Adrenal gland (tissue), 12 donors: ENCODE data around the gene ILF2. TPM values are rescaled to one million over a fixed set of nuclear protein-coding genes. Genes with fewer than 3 reads are reported as not detected.
A peak's percentile ranks its signal among the peaks of the same experiment; 100 is the strongest.

ENCODE experiments used
- DNase-seq, 7 donors: peaks; one replicate each; pipeline ENCODE4 v3.0.0-alpha.2; 2019 to 2020
- H3K27ac ChIP-seq, 5 donors: fragments of 200-600 bp; sonication (generic) in 4 of 5; 1 replicate in 3 of 5; 2 replicates in 2 of 5; pipeline versions ENCODE4 v1.5.1 to v1.8.0; 2016 to 2020; ENCODE audit warnings: mild to moderate bottlenecking in 1 of 5
- H3K27me3 ChIP-seq: fragments of 200-600 bp; 2 replicates; pipeline ENCODE4 v1.8.0; 2021
- H3K36me3 ChIP-seq, 2 donors: fragments of 200-600 bp; replicated peaks in 1 of 2; 1 replicate in 1 of 2; 2 replicates in 1 of 2; pipeline versions ENCODE4 v1.5.1 to v1.8.0; 2018 to 2022
- H3K4me1 ChIP-seq, 2 donors: fragments of 200-600 bp; replicated peaks in 1 of 2; 1 replicate in 1 of 2; 2 replicates in 1 of 2; pipeline versions ENCODE4 v1.5.1 to v1.8.0; 2018 to 2021
- H3K4me3 ChIP-seq, 4 donors: fragments of 200-600 bp; sonication (generic) in 3 of 4; one replicate each; pipeline ENCODE4 v1.5.1; 2016 to 2018
- H3K9me3 ChIP-seq, 3 donors: fragments of 200-600 bp; sonication (generic) in 1 of 3; replicated peaks in 1 of 3; 1 replicate in 2 of 3; 2 replicates in 1 of 3; pipeline versions ENCODE4 v1.5.1 to v1.8.0; 2016 to 2021
- POLR2A ChIP-seq, 2 donors: fragments of 450-650 bp; IDR thresholded peaks; one replicate each; pipeline ENCODE4 v1.6.1; 2017; ENCODE audit warnings: antibody characterized with exemption in 2 of 2, mild to moderate bottlenecking in 2 of 2, moderate library complexity in 1 of 2
- WGBS, 4 donors: extraction: QIAGEN DNeasy Blood & Tissue Kit in 2 of 4; methylation state at CpG; one replicate each; pipeline versions ENCODE4 v1.1.5 to v1.1.7; 2013 to 2017; 5-methylcytosine and 5-hydroxymethylcytosine counted together
- intact Hi-C, 2 donors: fragments of 100-400 bp; cut with DNase I; formaldehyde crosslinking; loops; one replicate each; pipeline versions ENCODE4 v1.14.1 to v1.15.0; 2022 to 2023
- polyA plus RNA-seq, 3 donors: library from polyadenylated mRNA; stranded (reverse); fragments of 200-250 nt in 2 of 3; fragments of 350-450 nt in 1 of 3; fragmentation: Illumina TruSeq in 1 of 3; extraction: RNeasy Lipid Tissue Mini Kit (QIAGEN cat#74804) in 1 of 3; gene quantifications; one replicate each; pipeline ENCODE4 v1.2.3, GENCODE V29; 2013 to 2014
- total RNA-seq, 9 donors: library from RNA; depleted of rRNA in 4 of 9; stranded (reverse); fragments of >200 nt in 4 of 9; fragments of 120-200 nt in 1 of 9; fragmentation: NEBNext Ultra II Directional in 1 of 9; extraction: Animal tissue kit (Norgen Biotek cat#: 25700) in 1 of 9; gene quantifications; one replicate each; pipeline versions ENCODE4 v1.1.0 to v1.2.4, GENCODE V29; 2013 to 2023
- TF ChIP-seq, protein P1 (sequence below), 6 experiments: fragments of 450-650 bp in 4 of 6; fragments of 200-600 bp in 2 of 6; sonication (generic) in 1 of 6; IDR thresholded peaks; 1 replicate in 5 of 6; 2 replicates in 1 of 6; pipeline versions ENCODE4 v1.5.1 to v1.8.0; 2016 to 2021; ENCODE audit warnings: antibody characterized with exemption in 6 of 6, mild to moderate bottlenecking in 2 of 6, moderate library complexity in 1 of 6
- donor health status: healthy with polysubstance abuse.
- donor health status: Bipolar disorder and iron deficiency.
- donor health status: DM: yes; HTN: yes; CAD: no.
- donor health status: DM: no; HTN: no; CAD: no.
- donor health status: DM: no; HTN: no; CAD: no.
- donor health status: DM: yes; HTN: yes; CAD: no.

ILF2 gene
- total and polyA plus RNA-seq, 12 donors, result 42.2 to 397 (median 105) TPM

DNA sequence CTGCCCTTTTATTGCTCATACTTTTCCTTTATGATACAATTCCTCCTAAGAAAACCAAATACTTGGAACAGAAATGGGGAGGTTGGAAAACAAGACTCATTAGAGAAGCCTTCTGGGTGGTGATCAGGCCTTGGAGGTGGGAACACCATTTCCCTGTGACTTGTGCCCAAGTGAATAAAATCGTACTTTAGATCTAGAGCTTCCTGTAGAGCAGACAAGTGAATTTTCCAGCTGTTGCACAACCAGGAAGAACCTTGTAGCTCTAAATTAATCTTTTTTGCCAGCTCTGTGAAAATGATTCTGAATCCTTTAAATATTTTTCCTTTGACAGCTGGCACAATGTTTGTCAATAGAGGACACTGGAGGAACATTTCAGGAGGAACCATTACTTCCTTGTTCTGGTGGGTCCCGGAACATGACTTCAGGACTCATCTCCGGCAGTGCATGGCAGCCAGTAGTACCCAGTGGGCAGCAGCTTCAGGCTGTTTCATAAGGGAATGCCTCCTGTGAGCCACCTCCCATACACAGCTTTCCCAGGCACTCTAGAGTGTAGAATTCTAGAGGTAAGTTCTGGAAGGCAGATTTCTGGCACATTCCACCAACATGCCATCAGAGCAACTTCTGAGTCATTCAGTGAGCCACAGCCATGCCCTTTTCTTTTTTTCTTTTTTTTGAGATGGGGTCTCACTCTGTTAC, 17.8 kb downstream of the ILF2 start:
- intact Hi-C loops, result no loop called here
- TF ChIP-seq, protein P1, sequence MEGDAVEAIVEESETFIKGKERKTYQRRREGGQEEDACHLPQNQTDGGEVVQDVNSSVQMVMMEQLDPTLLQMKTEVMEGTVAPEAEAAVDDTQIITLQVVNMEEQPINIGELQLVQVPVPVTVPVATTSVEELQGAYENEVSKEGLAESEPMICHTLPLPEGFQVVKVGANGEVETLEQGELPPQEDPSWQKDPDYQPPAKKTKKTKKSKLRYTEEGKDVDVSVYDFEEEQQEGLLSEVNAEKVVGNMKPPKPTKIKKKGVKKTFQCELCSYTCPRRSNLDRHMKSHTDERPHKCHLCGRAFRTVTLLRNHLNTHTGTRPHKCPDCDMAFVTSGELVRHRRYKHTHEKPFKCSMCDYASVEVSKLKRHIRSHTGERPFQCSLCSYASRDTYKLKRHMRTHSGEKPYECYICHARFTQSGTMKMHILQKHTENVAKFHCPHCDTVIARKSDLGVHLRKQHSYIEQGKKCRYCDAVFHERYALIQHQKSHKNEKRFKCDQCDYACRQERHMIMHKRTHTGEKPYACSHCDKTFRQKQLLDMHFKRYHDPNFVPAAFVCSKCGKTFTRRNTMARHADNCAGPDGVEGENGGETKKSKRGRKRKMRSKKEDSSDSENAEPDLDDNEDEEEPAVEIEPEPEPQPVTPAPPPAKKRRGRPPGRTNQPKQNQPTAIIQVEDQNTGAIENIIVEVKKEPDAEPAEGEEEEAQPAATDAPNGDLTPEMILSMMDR (IDR thresholded peaks at IDR 0.05), result no peak
- TF ChIP-seq POLR2A (IDR thresholded peaks at IDR 0.05), result no peak
- Histone ChIP-seq H3K27me3 (no peaks in the 10 kb centered on the region), H3K36me3 (no peaks in the 10 kb centered on the region), H3K4me1 (peaks cover 11 to 14% of the 10 kb centered on the region in 2 donors), H3K27ac (peak overlapping the region in 4 of 5 donors; percentile 72 to 76 (median 74)), H3K9me3 (no peaks in the 10 kb centered on the region), H3K4me3 (no peak overlapping the region)
- DNase-seq, result peak in 2 of 7 donors; percentile 49 to 56
- WGBS, 4 donors, result 29 to 53% (median 45%) methylated on average over 2 to 3 of the region's 3 CpGs

- H3K9me3 ChIP-seq, result no peaks in the 10 kb centered on the region
- no peak overlapping the region for H3K4me3 ChIP-seq
- intact Hi-C loops, result no loop called here
- peaks cover 9 to 14% of the 10 kb centered on the region in 2 donors for H3K4me1 ChIP-seq
- no peak overlapping the region for H3K27ac ChIP-seq
- no peaks in the 10 kb centered on the region for H3K27me3 ChIP-seq
- 76 to 96% (median 87%) methylated on average over 1 of the region's 1 CpG for WGBS, 4 donors
- TF ChIP-seq POLR2A (IDR thresholded peaks at IDR 0.05), result no peak
- TF ChIP-seq, protein P1 (IDR thresholded peaks at IDR 0.05), result no peak
- no peak for DNase-seq
- H3K36me3 ChIP-seq, result no peaks in the 10 kb centered on the region
Observed at GRCh38 chr1:153651771-153652170, 19.0 kb downstream of the ILF2 start.

- intact Hi-C loops, result no loop called here
- Histone ChIP-seq H3K4me3 (no peak overlapping the region), H3K4me1 (peaks cover 9 to 14% of the 10 kb centered on the region in 2 donors), H3K9me3 (no peaks in the 10 kb centered on the region), H3K27ac (no peak overlapping the region), H3K36me3 (peaks cover 0 to 17% of the 10 kb centered on the region in 2 donors), H3K27me3 (no peaks in the 10 kb centered on the region)
- TF ChIP-seq, protein P1 (IDR thresholded peaks at IDR 0.05), result no peak
- TF ChIP-seq POLR2A (IDR thresholded peaks at IDR 0.05), result no peak
- DNase-seq, result peak in 1 of 7 donors; percentile 39
- 79 to 88% (median 81%) methylated on average over 1 to 2 of the region's 2 CpGs for WGBS, 4 donors
Observed at GRCh38 chr1:153649863-153650235, 20.9 kb downstream of the ILF2 start.

DNA sequence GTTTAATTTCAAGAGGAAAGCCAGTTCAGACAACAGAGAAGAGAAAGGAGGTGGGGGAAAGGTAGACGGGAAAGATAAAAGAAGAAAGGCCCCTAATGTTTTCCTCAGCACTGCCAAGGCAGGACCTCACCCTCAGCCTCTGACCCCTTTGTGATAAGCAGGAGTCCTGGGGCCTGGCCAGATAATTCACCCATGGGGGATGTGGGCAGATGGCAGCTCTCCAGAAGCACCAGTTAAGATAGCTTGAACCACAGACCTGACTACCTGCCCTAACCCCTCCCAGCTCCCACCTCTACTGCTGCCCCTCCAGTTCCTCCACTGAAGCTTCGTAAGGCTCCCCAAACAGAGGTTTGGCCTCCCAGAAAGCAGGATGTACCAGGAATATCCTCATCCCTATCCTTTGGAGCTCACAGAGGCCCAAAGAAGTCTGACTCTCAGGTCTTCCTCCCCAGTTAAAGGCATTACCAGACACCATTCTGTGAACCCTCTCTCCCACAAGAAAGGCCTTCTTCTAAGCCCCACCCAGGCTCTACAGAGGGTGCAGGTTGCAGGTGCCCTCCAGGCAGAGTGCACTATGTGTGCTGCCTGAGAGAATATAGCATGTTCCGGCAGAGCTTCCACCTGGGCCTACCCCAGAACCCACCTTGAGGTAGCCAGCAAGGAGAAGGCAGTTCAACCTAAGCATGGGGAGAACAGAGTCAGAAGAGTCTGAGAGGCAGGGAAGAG, 21.5 kb downstream of the ILF2 start:
- intact Hi-C loops, result no loop called here
- H3K9me3 ChIP-seq, result no peaks in the 10 kb centered on the region
- H3K27ac ChIP-seq, result no peak overlapping the region
- no peak overlapping the region for H3K4me3 ChIP-seq
- DNase-seq, result no peak
- H3K36me3 ChIP-seq, result peaks cover 0 to 21% of the 10 kb centered on the region in 2 donors
- WGBS, 4 donors, result 42 to 76% (median 49%) methylated on average over 3 of the region's 3 CpGs
- no peaks in the 10 kb centered on the region for H3K27me3 ChIP-seq
- peaks cover 9 to 14% of the 10 kb centered on the region in 2 donors for H3K4me1 ChIP-seq
- no peak for TF ChIP-seq POLR2A (IDR thresholded peaks at IDR 0.05)
